B cell (primary cell): ENCODE results near the gene SLC38A1. TPM values are rescaled to one million over a fixed set of nuclear protein-coding genes. Genes with fewer than 3 reads are reported as not detected.
"Not testable (repeated sequence)": the region's sequence is repeated elsewhere in the genome, so short reads cannot be mapped to it uniquely, and the experiment has no call there.

Experiments
- ATAC-seq: fragments of 200-7000 bp; cut with Tn5 transposase; one replicate; pipeline ENCODE4 v1.10.0; 2021; ENCODE audit warnings: low read depth, mild to moderate bottlenecking, moderate number of reproducible peaks, moderate library complexity
- CTCF ChIA-PET: fragments of 350-600 bp; sonication (Branson Sonifier 250); formaldehyde crosslinking; loops from one replicate; lab custom pipeline; 2021; ENCODE audit warnings: antibody characterized with exemption, inconsistent platforms; lab: Charles Lee
- POLR2A ChIA-PET: fragments of 350-600 bp; sonication (Branson Sonifier 250); formaldehyde crosslinking; loops from one replicate; lab custom pipeline; 2021; ENCODE audit warnings: antibody characterized with exemption; lab: Charles Lee
- DNase-seq: peaks from one replicate; pipeline ENCODE4 v3.0.0; 2013
- H2AFZ ChIP-seq: 2 replicates; pipeline ENCODE4 v1.6.1; 2012; ENCODE audit warnings: mild to moderate bottlenecking, low read depth, low read length; ENCODE audit not compliant: insufficient read depth, poor library complexity, severe bottlenecking
- H3K27ac ChIP-seq, 2 donors: 1 replicate in 1 of 2; 2 replicates in 1 of 2; pipeline ENCODE4 v1.5.1; 2012 to 2013; ENCODE audit warnings: low read length in 2 of 2, mild to moderate bottlenecking in 2 of 2, moderate library complexity in 1 of 2
- H3K27me3 ChIP-seq, 4 experiments: fragments of 200-600 bp in 1 of 4; sonication (generic) in 1 of 4; replicated peaks in 1 of 4; 1 replicate in 2 of 4; 2 replicates in 2 of 4; pipeline versions ENCODE4 v1.6.1 to v1.7.0; 2013 to 2016; ENCODE audit warnings: low read length in 3 of 4, mild to moderate bottlenecking in 2 of 4, mixed read lengths in 1 of 4, moderate library complexity in 1 of 4; ENCODE audit not compliant: insufficient read depth in 4 of 4, control insufficient read depth in 3 of 4; ENCODE audit errors: control extremely low read depth in 1 of 4
- H3K36me3 ChIP-seq, 2 experiments: replicated peaks in 1 of 2; 1 replicate in 1 of 2; 2 replicates in 1 of 2; pipeline versions ENCODE4 v1.6.1 to v1.7.1; 2013; ENCODE audit warnings: low read length in 1 of 2; ENCODE audit not compliant: insufficient read depth in 2 of 2, control insufficient read depth in 1 of 2; ENCODE audit errors: control extremely low read depth in 1 of 2, extremely low read depth in 1 of 2
- H3K4me1 ChIP-seq, 2 donors: fragments of 200-600 bp in 1 of 2; sonication (generic) in 1 of 2; 1 replicate in 1 of 2; 2 replicates in 1 of 2; pipeline versions ENCODE4 v1.5.1 to v1.6.1; 2013 to 2017; ENCODE audit warnings: low read length in 2 of 2; ENCODE audit not compliant: control insufficient read depth in 2 of 2, insufficient read depth in 2 of 2
- H3K4me2 ChIP-seq: replicated peaks from 2 replicates; pipeline ENCODE3; 2012; ENCODE audit warnings: mild to moderate bottlenecking, low read depth, low read length; ENCODE audit not compliant: poor library complexity, severe bottlenecking
- H3K4me3 ChIP-seq, 5 experiments: fragments of 200-600 bp in 1 of 5; sonication (generic) in 1 of 5; 1 replicate in 3 of 5; 2 replicates in 2 of 5; pipeline versions ENCODE4 v1.5.1 to v1.7.0; 2011 to 2016; ENCODE audit warnings: low read length in 4 of 5, mild to moderate bottlenecking in 4 of 5, low read depth in 2 of 5, control low read depth in 1 of 5, moderate library complexity in 1 of 5; ENCODE audit not compliant: insufficient read depth in 1 of 5; ENCODE audit errors: control extremely low read depth in 1 of 5, extremely low read depth in 1 of 5
- H3K79me2 ChIP-seq: fragments of 200-600 bp; sonication (generic); one replicate; pipeline ENCODE4 v1.6.0; 2016; ENCODE audit warnings: low read length; ENCODE audit not compliant: control insufficient read depth, insufficient read depth
- H3K9ac ChIP-seq: fragments of 200-600 bp; sonication (generic); 2 replicates; pipeline ENCODE4 v1.6.1; 2017; ENCODE audit warnings: mild to moderate bottlenecking, low read length, moderate library complexity
- H3K9me3 ChIP-seq, 3 donors: one replicate each; pipeline versions ENCODE4 v1.6.1 to v1.7.1; 2013; ENCODE audit warnings: low read length in 2 of 3; ENCODE audit not compliant: control insufficient read depth in 2 of 3, insufficient read depth in 1 of 3; ENCODE audit errors: control extremely low read depth in 1 of 3
- H4K20me1 ChIP-seq: 2 replicates; pipeline ENCODE4 v1.6.0; 2012; ENCODE audit warnings: mild to moderate bottlenecking, low read length; ENCODE audit not compliant: insufficient read depth, control insufficient read depth, poor library complexity, severe bottlenecking
- H3K27ac Mint-ChIP-seq: one replicate; pipeline ENCODE4 v1.8.0; 2021; ENCODE audit warnings: mixed read lengths
- H3K27me3 Mint-ChIP-seq: one replicate; pipeline ENCODE4 v1.8.0; 2021; ENCODE audit warnings: mixed read lengths
- H3K4me1 Mint-ChIP-seq: one replicate; pipeline ENCODE4 v1.8.0; 2021; ENCODE audit warnings: mixed read lengths
- H3K4me3 Mint-ChIP-seq: one replicate; pipeline ENCODE4 v1.8.0; 2021; ENCODE audit warnings: mixed read lengths
- H3K9me3 Mint-ChIP-seq: one replicate; pipeline ENCODE4 v1.8.0; 2022; ENCODE audit warnings: mixed read lengths; ENCODE audit not compliant: insufficient read depth
- EZH2 ChIP-seq: IDR thresholded peaks from 2 replicates; pipeline ENCODE4 v1.6.1; 2012; ENCODE audit warnings: borderline replicate concordance, low read depth, mild to moderate bottlenecking, moderate library complexity, low read length; ENCODE audit not compliant: insufficient read depth, poor library complexity, severe bottlenecking
- WGBS: methylation state at CpG from one replicate; pipeline ENCODE4 v1.1.5; 2013; ENCODE audit warnings: missing lambda C conversion rate; ENCODE audit not compliant: insufficient coverage; 5-methylcytosine and 5-hydroxymethylcytosine counted together
- intact Hi-C: fragments of 100-400 bp; cut with micrococcal nuclease; formaldehyde crosslinking; loops from one replicate; pipeline ENCODE4 v1.10.0; 2022
- polyA plus RNA-seq: library from polyadenylated mRNA; depleted of rRNA; stranded (reverse); fragments of >200 nt; gene quantifications from 2 replicates; pipeline ENCODE4 v1.2.3, GENCODE V29; 2012
- total RNA-seq, 2 donors: library from RNA; stranded (reverse); fragments of 120-200 nt in 1 of 2; gene quantifications; 1 replicate in 1 of 2; 2 replicates in 1 of 2; pipeline versions ENCODE4 v1.2.3 to v1.2.4, GENCODE V29; 2013 to 2022
- TF ChIP-seq, protein P1 (sequence below): fragments of 200-600 bp; IDR thresholded peaks from one replicate; pipeline ENCODE4 v1.8.0; 2022; ENCODE audit warnings: antibody characterized with exemption, mild to moderate bottlenecking

The SLC38A1 gene
- total and polyA plus RNA-seq, 2 donors (not counting 1 experiment from before 2014, with no cell fraction given): 38.1 to 205 TPM

DNA sequence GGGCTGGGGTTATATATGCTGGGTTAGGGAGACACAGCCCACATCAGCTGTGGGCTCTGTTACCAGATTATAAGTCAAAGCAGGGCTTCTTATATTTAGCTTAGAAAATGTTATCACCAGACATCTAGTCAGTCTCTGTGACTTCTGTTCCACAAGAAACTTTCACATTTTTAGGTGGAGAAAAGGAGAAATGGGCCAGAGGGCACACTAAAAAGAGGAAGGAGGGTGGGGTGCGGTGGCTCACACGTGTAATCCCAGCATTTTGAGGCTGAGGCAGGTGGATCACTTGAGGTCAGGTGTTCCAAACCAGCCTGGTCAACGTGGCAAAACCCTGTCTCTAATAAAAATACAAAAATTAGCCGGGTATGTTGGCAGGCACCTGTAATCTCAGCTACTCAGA lies 28.0 kb upstream of the SLC38A1 start:
- ChIA-PET POLR2A (interaction anchor here (0.5 kb wide), 1 partner anchor 80 kb away, joined by 3 read pairs; no protein-coding TSS in a partner anchor), CTCF (interaction anchor here (0.7 to 1.5 kb wide), 4 partner anchors 9 to 172 kb away, joined by 3 to 8 read pairs (median 4); no protein-coding TSS in a partner anchor)
- Mint-ChIP-seq H3K4me1 (peaks cover 36% of the 10 kb centered on the region), H3K9me3 (peaks cover 6% of the 10 kb centered on the region), H3K27me3 (no peaks in the 10 kb centered on the region), H3K27ac (peak overlapping the region; percentile 50), H3K4me3 (no peak overlapping the region)
- Histone ChIP-seq H3K4me2 (no peak overlapping the region), H3K36me3 (no peaks in the 10 kb centered on the region), H3K4me1 (peaks cover 20 to 26% of the 10 kb centered on the region in 2 donors), H3K4me3 (no peak overlapping the region), H2AFZ (no peak overlapping the region), H3K79me2 (no peaks in the 10 kb centered on the region), H4K20me1 (no peaks in the 10 kb centered on the region), H3K9ac (no peak overlapping the region), H3K27ac (no peak overlapping the region), H3K27me3 (no peaks in the 10 kb centered on the region), H3K9me3 (peaks cover 0 to 8% (median 5%) of the 10 kb centered on the region in 3 donors)
- ATAC-seq: no peak
- intact Hi-C loops: no loop called here
- DNase-seq: no peak
- WGBS: 36% methylated on average over 4 of the region's 4 CpGs
- TF ChIP-seq, protein P1, sequence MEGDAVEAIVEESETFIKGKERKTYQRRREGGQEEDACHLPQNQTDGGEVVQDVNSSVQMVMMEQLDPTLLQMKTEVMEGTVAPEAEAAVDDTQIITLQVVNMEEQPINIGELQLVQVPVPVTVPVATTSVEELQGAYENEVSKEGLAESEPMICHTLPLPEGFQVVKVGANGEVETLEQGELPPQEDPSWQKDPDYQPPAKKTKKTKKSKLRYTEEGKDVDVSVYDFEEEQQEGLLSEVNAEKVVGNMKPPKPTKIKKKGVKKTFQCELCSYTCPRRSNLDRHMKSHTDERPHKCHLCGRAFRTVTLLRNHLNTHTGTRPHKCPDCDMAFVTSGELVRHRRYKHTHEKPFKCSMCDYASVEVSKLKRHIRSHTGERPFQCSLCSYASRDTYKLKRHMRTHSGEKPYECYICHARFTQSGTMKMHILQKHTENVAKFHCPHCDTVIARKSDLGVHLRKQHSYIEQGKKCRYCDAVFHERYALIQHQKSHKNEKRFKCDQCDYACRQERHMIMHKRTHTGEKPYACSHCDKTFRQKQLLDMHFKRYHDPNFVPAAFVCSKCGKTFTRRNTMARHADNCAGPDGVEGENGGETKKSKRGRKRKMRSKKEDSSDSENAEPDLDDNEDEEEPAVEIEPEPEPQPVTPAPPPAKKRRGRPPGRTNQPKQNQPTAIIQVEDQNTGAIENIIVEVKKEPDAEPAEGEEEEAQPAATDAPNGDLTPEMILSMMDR: no peak
- no peak for TF ChIP-seq EZH2

DNA sequence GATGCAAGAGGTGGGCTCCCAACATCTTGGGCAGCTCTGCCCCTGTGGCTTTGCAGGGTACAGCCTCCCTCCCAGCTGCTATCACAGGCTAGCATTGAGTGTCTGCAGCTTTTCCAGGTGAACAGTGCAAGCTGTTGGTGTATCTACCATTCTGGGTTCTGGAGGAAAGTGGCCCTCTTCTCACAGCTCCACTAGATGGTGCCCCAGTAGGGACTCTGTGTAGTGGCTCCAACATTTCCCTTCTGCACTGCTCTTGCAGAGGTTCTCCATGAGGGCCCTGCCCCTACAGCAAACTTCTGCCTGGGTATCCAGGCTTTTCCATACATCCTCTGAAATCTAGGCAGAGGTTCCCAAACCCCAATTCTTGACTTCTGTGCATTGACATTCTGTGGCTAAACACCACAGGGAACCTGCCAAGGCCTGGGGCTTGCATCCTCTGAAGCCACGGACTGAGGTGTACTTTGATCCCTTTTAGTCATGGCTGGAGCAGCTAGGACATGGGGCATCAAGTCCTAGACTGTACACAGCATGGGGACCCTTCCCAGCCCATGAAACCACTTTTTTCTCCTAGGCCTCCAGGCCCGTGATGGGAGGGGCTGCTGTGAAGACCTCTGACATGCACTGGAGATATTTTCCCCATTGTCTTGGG lies 24.0 kb upstream of the SLC38A1 start:
- Mint-ChIP-seq H3K4me3 (no peak overlapping the region), H3K27me3 (no peaks in the 10 kb centered on the region), H3K27ac (no peak overlapping the region), H3K4me1 (peaks cover 11% of the 10 kb centered on the region), H3K9me3 (peaks cover 11% of the 10 kb centered on the region)
- no peaks in the 10 kb centered on the region for H3K36me3 ChIP-seq
- no peak overlapping the region for H3K9ac ChIP-seq
- H3K9me3 ChIP-seq: peaks cover 4 to 9% (median 8%) of the 10 kb centered on the region in 3 donors
- CTCF ChIA-PET: interaction anchor here (1.1 to 1.8 kb wide), 3 partner anchors 9 to 20 kb away, joined by 3 to 5 read pairs (median 5); no protein-coding TSS in a partner anchor
- no peak overlapping the region for H3K4me2 ChIP-seq
- intact Hi-C loops: no loop called here
- peaks cover 0 to 7% of the 10 kb centered on the region in 2 donors for H3K4me1 ChIP-seq
- no peaks in the 10 kb centered on the region for H4K20me1 ChIP-seq
- H3K4me3 ChIP-seq: no peak overlapping the region
- 71% methylated on average over 1 of the region's 2 CpGs for WGBS
- POLR2A ChIA-PET: interaction anchor here (0.8 kb wide), 1 partner anchor 91 kb away, joined by 3 read pairs; no protein-coding TSS in a partner anchor
- no peak for TF ChIP-seq EZH2
- TF ChIP-seq, protein P1: no peak
- ATAC-seq (no peak), DNase-seq (no peak)
- H3K27me3 ChIP-seq: no peaks in the 10 kb centered on the region
- H2AFZ ChIP-seq: no peak overlapping the region
- H3K79me2 ChIP-seq: no peaks in the 10 kb centered on the region
- H3K27ac ChIP-seq: no peak overlapping the region

DNA sequence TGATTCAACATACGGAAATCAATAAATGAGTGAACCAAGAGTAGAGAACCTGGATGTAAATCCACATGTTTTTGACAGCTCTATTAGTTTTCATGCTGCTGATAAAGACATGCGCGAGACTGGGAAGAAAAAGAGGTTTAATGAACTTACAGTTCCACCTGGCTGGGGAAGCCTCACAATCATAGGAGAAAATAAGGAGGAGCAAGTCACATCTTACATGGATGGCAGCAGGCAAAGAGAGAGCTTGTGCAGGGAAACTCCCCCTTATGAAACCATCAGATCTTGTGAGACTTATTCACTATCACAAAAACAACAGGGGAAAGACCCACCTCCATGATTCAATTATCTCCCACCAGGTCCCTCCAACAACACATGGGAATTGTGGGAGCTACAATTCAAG lies 23.1 kb upstream of the SLC38A1 start:
- H3K4me3 Mint-ChIP-seq, H2AFZ ChIP-seq, POLR2A ChIA-PET, H3K27ac Mint-ChIP-seq, H3K27me3 ChIP-seq, DNase-seq, H4K20me1 ChIP-seq, H3K4me1 ChIP-seq, H3K4me1 Mint-ChIP-seq, H3K27me3 Mint-ChIP-seq, H3K9me3 ChIP-seq, H3K79me2 ChIP-seq, H3K4me3 ChIP-seq, H3K4me2 ChIP-seq, H3K36me3 ChIP-seq, H3K9ac ChIP-seq, ATAC-seq, H3K27ac ChIP-seq, intact Hi-C loops: not testable (repeated sequence)
- CTCF ChIA-PET: interaction anchor here (1.1 to 1.8 kb wide), 3 partner anchors 9 to 19 kb away, joined by 3 to 5 read pairs (median 5); no protein-coding TSS in a partner anchor
- H3K9me3 Mint-ChIP-seq: peaks cover 16% of the 10 kb centered on the region
- 100% methylated on average over 1 of the region's 3 CpGs for WGBS
